Right lobe of liver (tissue), 6 donors: ENCODE measurements around the gene SNED1. TPM values are rescaled to one million over a fixed set of nuclear protein-coding genes. Genes with fewer than 3 reads are reported as not detected.

Experiments used
- ATAC-seq, 4 donors: fragments of 200-7000 bp; cut with Tn5 transposase; one replicate each; pipeline ENCODE4 v1.9.1; 2020; ENCODE audit warnings: mild to moderate bottlenecking in 4 of 4, moderate library complexity in 4 of 4
- DNase-seq, 3 donors: peaks; one replicate each; pipeline ENCODE4 v3.0.0-alpha.2; 2020
- H3K27ac ChIP-seq, 3 donors: fragments of 200-600 bp; one replicate each; pipeline ENCODE4 v1.8.0; 2022
- H3K27me3 ChIP-seq, 2 donors: fragments of 200-600 bp; one replicate each; pipeline ENCODE4 v1.8.0; 2022
- H3K36me3 ChIP-seq, 4 donors: fragments of 200-600 bp; sonication (generic) in 1 of 4; one replicate each; pipeline versions ENCODE4 v1.5.1 to v1.8.0; 2017 to 2022; ENCODE audit warnings: control low read depth in 1 of 4
- H3K4me1 ChIP-seq, 4 donors: fragments of 200-600 bp; sonication (generic) in 1 of 4; one replicate each; pipeline versions ENCODE4 v1.5.1 to v1.8.0; 2017 to 2022; ENCODE audit warnings: control low read depth in 1 of 4
- H3K4me3 ChIP-seq, 3 donors: fragments of 200-600 bp; one replicate each; pipeline ENCODE4 v1.8.0; 2022
- H3K9me3 ChIP-seq, 4 donors: fragments of 200-600 bp; sonication (generic) in 1 of 4; one replicate each; pipeline versions ENCODE4 v1.5.1 to v1.8.0; 2017 to 2022; ENCODE audit warnings: control low read depth in 1 of 4
- CTCF ChIP-seq, 4 donors: fragments of 200-600 bp in 3 of 4; fragments of 450-650 bp in 1 of 4; IDR thresholded peaks; one replicate each; pipeline versions ENCODE4 v1.5.1 to v1.8.0; 2016 to 2022; ENCODE audit warnings: antibody characterized with exemption in 4 of 4, mild to moderate bottlenecking in 2 of 4
- POLR2A ChIP-seq: fragments of 450-650 bp; IDR thresholded peaks from one replicate; pipeline ENCODE4 v1.6.1; 2017; ENCODE audit warnings: antibody characterized with exemption, mild to moderate bottlenecking
- WGBS: methylation state at CpG from one replicate; pipeline ENCODE4 v1.1.6; 2018; ENCODE audit warnings: low coverage, low lambda C conversion rate; ENCODE audit not compliant: insufficient coverage; ENCODE audit errors: missing lambda C conversion rate; 5-methylcytosine and 5-hydroxymethylcytosine counted together
- intact Hi-C, 2 donors: fragments of 100-400 bp; cut with DNase I; formaldehyde crosslinking; loops; one replicate each; pipeline versions ENCODE4 v1.11.2 to v1.14.1; 2022
- total RNA-seq, 6 experiments: library from RNA; depleted of rRNA in 2 of 6; stranded (reverse); fragments of >200 nt in 2 of 6; fragmentation: NEBNext Ultra II Directional in 3 of 6; extraction: Animal tissue kit (Norgen Biotek cat#: 25700) in 3 of 6; gene quantifications; one replicate each; pipeline versions ENCODE4 v1.1.0 to v1.2.4, GENCODE V29; 2016 to 2023
- donor health status: DM: no; HTN: yes; CAD: no.
- donor health status: DM: no; HTN: no; CAD: no.
- donor health status: DM: no; HTN: no; CAD: no.
- donor health status: DM: no; HTN: yes; CAD: no.
- donor health status: DM: no; HTN: yes; CAD: no.

The SNED1 gene
- total RNA-seq, 6 experiments from 2014 or later: 7.4 to 27.8 (median 13.2) TPM

- Histone ChIP-seq H3K36me3 (no peaks in the 10 kb centered on the region), H3K9me3 (no peaks in the 10 kb centered on the region), H3K27ac (no peak overlapping the region), H3K4me3 (no peak overlapping the region), H3K4me1 (peaks cover 0 to 7% (median 0%) of the 10 kb centered on the region in 4 donors), H3K27me3 (no peaks in the 10 kb centered on the region)
- no peak for TF ChIP-seq POLR2A
- TF ChIP-seq CTCF (IDR thresholded peaks at IDR 0.05): no peak
- intact Hi-C loops: no loop called here
- ATAC-seq (no peak), DNase-seq (peak in 1 of 3 donors; percentile 17)
- 96% methylated on average over 5 of the region's 17 CpGs for WGBS
These were observed 42.9 kb upstream of the SNED1 start for GRCh38 chr2:240955306-240956170.

GRCh38 chr2:240956171-240956934 lies 42.1 kb upstream of the SNED1 start:
- H3K27ac ChIP-seq: no peak overlapping the region
- ATAC-seq (no peak), DNase-seq (peak in 1 of 3 donors; percentile 19)
- intact Hi-C loops: no loop called here
- H3K4me3 ChIP-seq: no peak overlapping the region
- TF ChIP-seq POLR2A: no peak
- TF ChIP-seq CTCF (IDR thresholded peaks at IDR 0.05): no peak
- WGBS: 48% methylated on average over 2 of the region's 16 CpGs
- H3K27me3 ChIP-seq: no peaks in the 10 kb centered on the region
- H3K36me3 ChIP-seq: no peaks in the 10 kb centered on the region
- peaks cover 0 to 12% (median 3%) of the 10 kb centered on the region in 4 donors for H3K4me1 ChIP-seq
- H3K9me3 ChIP-seq: no peaks in the 10 kb centered on the region

- no peak for TF ChIP-seq POLR2A
- no peak for TF ChIP-seq CTCF (IDR thresholded peaks at IDR 0.05)
- Histone ChIP-seq H3K9me3 (no peaks in the 10 kb centered on the region), H3K36me3 (no peaks in the 10 kb centered on the region), H3K27ac (no peak overlapping the region), H3K4me1 (peaks cover 0 to 12% (median 3%) of the 10 kb centered on the region in 4 donors), H3K27me3 (no peaks in the 10 kb centered on the region), H3K4me3 (no peak overlapping the region)
- intact Hi-C loops: no loop called here
- WGBS: no CpG with 5 or more reads among the region's 32 CpGs
- no peak for ATAC-seq
- DNase-seq: no peak
These were observed 41.3 kb upstream of the SNED1 start for GRCh38 chr2:240956935-240957655.

GRCh38 chr2:240957656-240958365 lies 40.6 kb upstream of the SNED1 start:
- Histone ChIP-seq H3K27me3 (no peaks in the 10 kb centered on the region), H3K9me3 (no peaks in the 10 kb centered on the region), H3K4me1 (peaks cover 0 to 12% (median 3%) of the 10 kb centered on the region in 4 donors), H3K36me3 (no peaks in the 10 kb centered on the region), H3K4me3 (no peak overlapping the region), H3K27ac (no peak overlapping the region)
- intact Hi-C loops: no loop called here
- ATAC-seq (no peak), DNase-seq (no peak)
- WGBS: 81% methylated on average over 6 of the region's 17 CpGs
- TF ChIP-seq POLR2A (no peak), CTCF (IDR thresholded peaks at IDR 0.05) (no peak)
